Body of pancreas (tissue), 4 donors: ENCODE measurements around the gene ASTN1. TPM values are rescaled to one million over a fixed set of nuclear protein-coding genes. Genes with fewer than 3 reads are reported as not detected.

Source experiments
- ATAC-seq: fragments of 150-250 bp; one replicate; pipeline ENCODE4 v1.9.1; 2016
- DNase-seq, 4 donors: peaks; one replicate each; pipeline ENCODE4 v3.0.0-alpha.2; 2019
- H3K27ac ChIP-seq, 4 donors: fragments of 200-600 bp; sonication (generic); 1 replicate in 3 of 4; 2 replicates in 1 of 4; pipeline versions ENCODE4 v1.5.1 to v1.6.1; 2016 to 2019; ENCODE audit warnings: mild to moderate bottlenecking in 1 of 4, mixed read lengths in 1 of 4, moderate library complexity in 1 of 4
- H3K27me3 ChIP-seq, 2 donors: fragments of 200-600 bp; sonication (generic); one replicate each; pipeline ENCODE4 v1.6.0; 2016; ENCODE audit warnings: mild to moderate bottlenecking in 1 of 2
- H3K36me3 ChIP-seq, 2 donors: fragments of 200-600 bp; sonication (generic); replicated peaks in 1 of 2; 2 replicates each; pipeline ENCODE4 v1.5.1; 2016; ENCODE audit warnings: low read depth in 2 of 2; ENCODE audit not compliant: insufficient read depth in 1 of 2
- H3K4me1 ChIP-seq: fragments of 200-600 bp; sonication (generic); one replicate; pipeline ENCODE4 v1.6.0; 2016
- H3K4me3 ChIP-seq, 2 donors: fragments of 200-600 bp; sonication (generic); 1 replicate in 1 of 2; 2 replicates in 1 of 2; pipeline ENCODE4 v1.5.1; 2016 to 2019
- H3K9me3 ChIP-seq, 3 donors: fragments of 200-600 bp; sonication (generic); 1 replicate in 2 of 3; 2 replicates in 1 of 3; pipeline ENCODE4 v1.5.1; 2016
- CTCF ChIP-seq, 7 experiments: fragments of 450-650 bp in 4 of 7; fragments of 200-600 bp in 3 of 7; sonication (generic) in 3 of 7; IDR thresholded peaks; one replicate each; pipeline ENCODE4 v1.5.1; 2016 to 2019; ENCODE audit warnings: antibody characterized with exemption in 7 of 7
- POLR2A ChIP-seq, 3 donors: fragments of 450-650 bp; IDR thresholded peaks; one replicate each; pipeline ENCODE4 v1.6.1; 2016; ENCODE audit warnings: antibody characterized with exemption in 3 of 3, mild to moderate bottlenecking in 2 of 3
- WGBS, 2 donors: methylation state at CpG; one replicate each; pipeline ENCODE4 v1.1.5; 2017; 5-methylcytosine and 5-hydroxymethylcytosine counted together
- intact Hi-C: fragments of 100-400 bp; cut with DNase I; formaldehyde crosslinking; loops from one replicate; pipeline ENCODE4 v1.15.1; 2023
- total RNA-seq, 2 donors: library from RNA; depleted of rRNA; stranded (reverse); fragments of >200 nt; gene quantifications; one replicate each; pipeline ENCODE4 v1.1.0, GENCODE V29; 2016

Gene ASTN1
- total RNA-seq, 2 donors from 2014 or later: 0.66 to 0.78 TPM

GRCh38 chr1:177116941-177117340 lies 47.6 kb downstream of the ASTN1 start:
- H3K27me3 ChIP-seq: no peaks in the 10 kb centered on the region
- H3K4me3 ChIP-seq: no peak overlapping the region
- no peak overlapping the region for H3K27ac ChIP-seq
- intact Hi-C loops: no loop called here
- TF ChIP-seq CTCF (IDR thresholded peaks at IDR 0.05) (no peak), POLR2A (IDR thresholded peaks at IDR 0.05) (no peak)
- WGBS, 2 donors: 53 to 61% methylated on average over 4 of the region's 4 CpGs
- H3K4me1 ChIP-seq: no peaks in the 10 kb centered on the region
- no peaks in the 10 kb centered on the region for H3K36me3 ChIP-seq
- no peaks in the 10 kb centered on the region for H3K9me3 ChIP-seq
- ATAC-seq: no peak
- DNase-seq: no peak

GRCh38 chr1:177106614-177107365 lies 57.7 kb downstream of the ASTN1 start:
- no peak overlapping the region for H3K27ac ChIP-seq
- TF ChIP-seq POLR2A (IDR thresholded peaks at IDR 0.05) (no peak), CTCF (IDR thresholded peaks at IDR 0.05) (no peak)
- no peaks in the 10 kb centered on the region for H3K9me3 ChIP-seq
- no peaks in the 10 kb centered on the region for H3K4me1 ChIP-seq
- no peaks in the 10 kb centered on the region for H3K36me3 ChIP-seq
- ATAC-seq (no peak), DNase-seq (no peak)
- no peaks in the 10 kb centered on the region for H3K27me3 ChIP-seq
- 58 to 59% methylated on average over 4 of the region's 4 CpGs for WGBS, 2 donors
- H3K4me3 ChIP-seq: no peak overlapping the region
- intact Hi-C loops: no loop called here

GRCh38 chr1:177106196-177106595 lies 58.3 kb downstream of the ASTN1 start:
- Histone ChIP-seq H3K36me3 (no peaks in the 10 kb centered on the region), H3K4me3 (no peak overlapping the region), H3K27ac (no peak overlapping the region), H3K27me3 (no peaks in the 10 kb centered on the region), H3K9me3 (no peaks in the 10 kb centered on the region), H3K4me1 (no peaks in the 10 kb centered on the region)
- ATAC-seq (no peak), DNase-seq (no peak)
- TF ChIP-seq POLR2A (IDR thresholded peaks at IDR 0.05) (no peak), CTCF (IDR thresholded peaks at IDR 0.05) (no peak)
- intact Hi-C loops: no loop called here
- WGBS, 2 donors: 78 to 86% methylated on average over 1 of the region's 1 CpG

- Histone ChIP-seq H3K36me3 (no peaks in the 10 kb centered on the region), H3K9me3 (no peaks in the 10 kb centered on the region), H3K27me3 (no peaks in the 10 kb centered on the region), H3K4me3 (no peak overlapping the region), H3K4me1 (no peaks in the 10 kb centered on the region), H3K27ac (no peak overlapping the region)
- ATAC-seq (no peak), DNase-seq (no peak)
- intact Hi-C loops: no loop called here
- TF ChIP-seq CTCF (IDR thresholded peaks at IDR 0.05): no peak
- no peak for TF ChIP-seq POLR2A (IDR thresholded peaks at IDR 0.05)
- 52 to 63% methylated on average over 2 of the region's 2 CpGs for WGBS, 2 donors
These were observed 61.3 kb downstream of the ASTN1 start for GRCh38 chr1:177103005-177103852.
